LNCaP clone FGC (cell line): Measurements from ENCODE around the gene COL17A1.

Source experiments
- DNase-seq: peaks from one replicate; pipeline ENCODE4 v3.0.0-alpha.2; 2011; ENCODE audit warnings: low read depth
- H3K4me3 ChIP-seq: 2 replicates; pipeline ENCODE4 v1.5.1; 2011; ENCODE audit warnings: mild to moderate bottlenecking, low read depth, low read length, control low read depth
- CTCF ChIP-seq: IDR thresholded peaks from 2 replicates; pipeline ENCODE4 v1.5.1; 2012; ENCODE audit warnings: mild to moderate bottlenecking; ENCODE audit not compliant: control insufficient read depth, insufficient read depth; ENCODE audit errors: extremely low read depth

COL17A1 gene

DNA sequence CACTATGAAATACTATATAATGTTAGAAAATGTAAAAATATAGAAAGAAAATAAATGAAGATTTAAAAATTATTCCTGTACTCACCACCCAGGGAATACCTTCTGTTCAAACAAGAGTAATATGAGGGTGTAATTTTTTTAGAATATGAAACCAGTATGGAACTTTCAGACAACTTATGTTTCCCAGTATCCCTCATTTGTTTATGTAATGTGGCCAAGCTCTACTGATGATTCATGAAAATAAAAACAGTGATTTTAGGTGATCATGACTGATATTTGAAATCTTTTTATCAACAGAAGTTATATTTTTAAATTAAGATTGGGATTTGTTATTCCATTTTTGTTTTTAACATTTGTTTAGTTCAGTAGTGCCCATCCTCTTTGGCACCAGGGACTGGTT is 100.0 kb downstream of the COL17A1 start:
- no peak for DNase-seq
- no peak overlapping the region for H3K4me3 ChIP-seq
- TF ChIP-seq CTCF: no peak

- no peak for DNase-seq
- TF ChIP-seq CTCF: no peak
- H3K4me3 ChIP-seq: no peak overlapping the region
Observed at GRCh38 chr10:103983367-103983911, 102.2 kb downstream of the COL17A1 start.

DNA sequence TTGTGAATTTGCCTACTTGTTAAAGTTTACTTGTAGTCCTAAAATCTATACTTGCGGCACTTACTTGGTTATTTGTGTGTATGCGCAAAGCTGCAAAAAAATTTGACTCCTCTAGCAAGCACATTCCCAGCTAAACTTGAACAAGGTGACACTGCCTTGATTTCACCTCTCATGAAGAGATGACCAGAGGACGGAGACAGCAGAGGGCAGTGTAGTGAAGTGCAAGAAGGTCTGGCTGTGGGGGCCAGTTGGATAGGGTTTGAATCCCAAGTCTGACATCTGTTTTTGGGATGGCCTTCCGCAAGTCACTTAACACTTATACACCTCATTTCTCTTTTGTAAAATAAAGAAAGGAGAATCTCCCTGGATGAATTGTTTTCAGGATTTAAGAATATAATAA is 103.0 kb downstream of the COL17A1 start:
- DNase-seq: no peak
- no peak overlapping the region for H3K4me3 ChIP-seq
- TF ChIP-seq CTCF: peak; percentile 50
